Tibial nerve (tissue), 4 donors: ENCODE data around the gene CUL1.

ENCODE experiments used
- EP300 ChIP-seq, 2 donors: sonication (generic); formaldehyde crosslinking; IDR thresholded peaks; one replicate each; pipeline ENCODE4 v1.6.1; 2017; ENCODE audit warnings: antibody characterized with exemption in 2 of 2, mild to moderate bottlenecking in 1 of 2
- POLR2A ChIP-seq, 2 donors: fragments of 450-650 bp; IDR thresholded peaks; one replicate each; pipeline ENCODE4 v1.6.1; 2017; ENCODE audit warnings: antibody characterized with exemption in 2 of 2, mild to moderate bottlenecking in 2 of 2, moderate library complexity in 2 of 2
- TF ChIP-seq, protein P1 (sequence below), 5 experiments: fragments of 200-600 bp in 3 of 5; fragments of 450-650 bp in 2 of 5; sonication (generic) in 3 of 5; IDR thresholded peaks; one replicate each; pipeline ENCODE4 v1.5.1; 2016 to 2019; ENCODE audit warnings: antibody characterized with exemption in 5 of 5, mild to moderate bottlenecking in 3 of 5, moderate library complexity in 2 of 5

DNA sequence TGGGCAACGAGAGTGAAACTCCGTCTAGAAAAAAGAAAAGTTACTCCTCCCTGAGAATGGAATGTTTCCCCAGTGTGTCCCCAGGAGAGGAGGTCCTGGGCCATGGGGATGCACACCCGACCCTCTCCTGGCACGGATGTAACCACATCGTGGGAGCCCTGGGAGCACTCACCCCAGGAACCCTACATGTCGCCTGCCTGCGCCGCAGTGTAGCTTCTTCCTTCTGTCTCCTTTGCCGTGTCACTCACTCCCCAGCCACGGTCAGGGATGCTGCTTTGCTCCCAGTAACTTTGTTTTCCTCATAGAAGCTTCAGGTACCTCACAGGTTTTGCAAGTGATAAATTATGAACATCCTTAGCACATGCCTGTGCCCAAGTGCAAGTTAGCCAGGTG lies 103.4 kb downstream of the CUL1 start:
- TF ChIP-seq, protein P1, sequence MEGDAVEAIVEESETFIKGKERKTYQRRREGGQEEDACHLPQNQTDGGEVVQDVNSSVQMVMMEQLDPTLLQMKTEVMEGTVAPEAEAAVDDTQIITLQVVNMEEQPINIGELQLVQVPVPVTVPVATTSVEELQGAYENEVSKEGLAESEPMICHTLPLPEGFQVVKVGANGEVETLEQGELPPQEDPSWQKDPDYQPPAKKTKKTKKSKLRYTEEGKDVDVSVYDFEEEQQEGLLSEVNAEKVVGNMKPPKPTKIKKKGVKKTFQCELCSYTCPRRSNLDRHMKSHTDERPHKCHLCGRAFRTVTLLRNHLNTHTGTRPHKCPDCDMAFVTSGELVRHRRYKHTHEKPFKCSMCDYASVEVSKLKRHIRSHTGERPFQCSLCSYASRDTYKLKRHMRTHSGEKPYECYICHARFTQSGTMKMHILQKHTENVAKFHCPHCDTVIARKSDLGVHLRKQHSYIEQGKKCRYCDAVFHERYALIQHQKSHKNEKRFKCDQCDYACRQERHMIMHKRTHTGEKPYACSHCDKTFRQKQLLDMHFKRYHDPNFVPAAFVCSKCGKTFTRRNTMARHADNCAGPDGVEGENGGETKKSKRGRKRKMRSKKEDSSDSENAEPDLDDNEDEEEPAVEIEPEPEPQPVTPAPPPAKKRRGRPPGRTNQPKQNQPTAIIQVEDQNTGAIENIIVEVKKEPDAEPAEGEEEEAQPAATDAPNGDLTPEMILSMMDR (IDR thresholded peaks at IDR 0.05): no peak
- no peak for TF ChIP-seq POLR2A (IDR thresholded peaks at IDR 0.05)
- no peak for TF ChIP-seq EP300 (IDR thresholded peaks at IDR 0.05)
